ENCODE data around the gene DDX39B.

DDX39B gene

GRCh38 chr6:31546958-31547726, 5.3 kb upstream of the DDX39B start, which contains the start of gene NFKBIL1:
TSS of gene NFKBIL1 (plus strand) at chr6:31547608. CDS start at chr6:31547695, 87 bp downstream.
- DNase-seq: peak; percentile 97

DNA sequence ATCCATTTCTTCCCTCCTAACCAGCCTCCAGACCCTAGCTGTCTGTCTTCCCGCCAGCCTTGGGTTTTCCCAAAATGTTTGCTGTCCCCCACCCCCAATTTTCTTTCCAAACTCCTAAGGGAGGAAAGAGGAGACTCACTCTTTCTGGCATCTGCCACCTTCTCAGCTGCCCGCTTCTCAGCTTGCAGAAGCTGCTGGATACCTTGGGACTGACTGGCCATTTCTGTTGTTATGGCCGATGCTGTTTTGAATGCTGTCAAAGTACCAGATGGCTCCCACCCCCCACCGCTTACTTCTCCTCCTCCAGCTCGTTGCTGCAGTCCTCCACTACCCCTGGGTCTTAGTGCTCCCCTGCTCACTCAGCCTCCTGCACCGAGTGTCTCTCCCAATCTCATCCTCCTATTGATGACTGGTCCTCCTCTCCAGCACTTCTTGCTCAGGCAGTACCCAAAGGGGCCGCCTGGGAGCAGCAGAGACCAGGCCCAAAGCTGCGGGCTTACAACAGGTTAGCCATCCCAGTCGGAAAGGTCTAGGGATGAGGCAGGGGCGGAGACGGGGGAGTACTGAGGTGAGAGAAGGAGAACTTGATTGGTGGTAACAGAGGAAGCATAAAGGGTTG, 4.6 kb upstream of the DDX39B start, which contains the start of gene ATP6V1G2:
TSS of gene ATP6V1G2 (minus strand) at position 270 of the 619 bp plus-strand sequence. CDS start at position 221, 49 bp downstream.
- DNase-seq: peak; percentile 98

DNA sequence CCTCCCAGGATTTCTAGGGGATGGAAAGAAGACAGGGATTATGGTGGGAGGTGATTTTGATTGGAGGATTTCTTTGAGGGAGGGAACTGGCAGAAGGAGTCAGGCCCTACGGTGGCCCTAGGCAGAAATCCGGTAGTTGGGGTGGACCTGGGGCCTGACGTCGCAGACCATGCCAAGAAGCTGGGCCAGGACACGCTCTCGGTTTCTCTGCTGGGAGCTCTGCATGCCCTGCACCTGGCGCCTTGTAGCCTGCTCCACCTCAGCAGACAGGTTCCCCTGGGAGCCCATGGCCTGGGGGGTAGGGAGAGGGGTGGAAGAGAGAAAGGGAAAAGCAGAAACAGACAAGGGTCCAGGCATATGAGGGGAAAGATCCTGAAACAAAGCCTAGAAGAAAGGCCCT, 3.5 kb upstream of the DDX39B start:
- no peak for DNase-seq

DNA sequence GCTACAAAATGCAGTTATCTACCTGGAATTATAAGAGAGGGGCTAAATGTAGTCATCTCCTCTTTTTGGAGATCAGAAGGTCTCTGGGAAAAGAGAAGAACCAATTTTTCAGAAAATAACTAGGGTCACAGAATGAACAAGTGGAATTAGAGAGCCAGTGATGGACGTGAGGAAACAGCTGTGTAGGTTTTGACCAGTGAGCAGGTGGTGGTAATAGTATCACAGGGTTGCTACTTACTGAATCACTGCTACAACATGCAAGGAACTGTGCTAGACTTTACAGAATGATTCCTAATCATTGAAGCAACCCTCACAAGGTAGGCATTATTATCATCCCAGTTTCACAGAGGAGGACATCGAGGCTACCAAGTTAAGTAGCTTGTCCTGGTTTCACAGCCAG, 2.9 kb upstream of the DDX39B start:
- no peak for DNase-seq

DNA sequence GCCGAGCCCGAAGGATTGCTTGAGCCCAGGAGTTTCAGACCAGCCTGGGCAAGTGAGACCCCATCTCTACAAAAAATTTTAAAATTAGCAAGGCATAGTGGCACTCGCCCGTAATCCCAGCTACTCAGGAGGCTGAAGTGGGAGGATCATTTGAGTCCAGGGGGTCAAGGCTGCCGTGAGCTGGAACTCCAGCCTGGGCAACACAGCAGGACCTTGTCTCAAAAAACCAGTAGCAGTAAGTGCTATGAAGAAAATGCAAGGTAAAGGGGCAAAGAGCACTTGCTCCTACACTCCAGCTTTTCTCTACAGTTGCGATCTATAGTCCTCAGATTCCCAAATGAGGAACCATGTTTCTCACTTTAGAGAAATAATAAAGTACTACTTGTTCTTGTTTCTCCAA, 1.8 kb upstream of the DDX39B start:
- DNase-seq: no peak

- DNase-seq: peak; percentile 75
These were observed 645 bp downstream of the DDX39B start for GRCh38 chr6:31541059-31541657.

- no peak for DNase-seq
These were observed 1.2 kb downstream of the DDX39B start for GRCh38 chr6:31540640-31541039.

- DNase-seq: no peak
These were observed 2.9 kb downstream of the DDX39B start for GRCh38 chr6:31538805-31539400.

DNA sequence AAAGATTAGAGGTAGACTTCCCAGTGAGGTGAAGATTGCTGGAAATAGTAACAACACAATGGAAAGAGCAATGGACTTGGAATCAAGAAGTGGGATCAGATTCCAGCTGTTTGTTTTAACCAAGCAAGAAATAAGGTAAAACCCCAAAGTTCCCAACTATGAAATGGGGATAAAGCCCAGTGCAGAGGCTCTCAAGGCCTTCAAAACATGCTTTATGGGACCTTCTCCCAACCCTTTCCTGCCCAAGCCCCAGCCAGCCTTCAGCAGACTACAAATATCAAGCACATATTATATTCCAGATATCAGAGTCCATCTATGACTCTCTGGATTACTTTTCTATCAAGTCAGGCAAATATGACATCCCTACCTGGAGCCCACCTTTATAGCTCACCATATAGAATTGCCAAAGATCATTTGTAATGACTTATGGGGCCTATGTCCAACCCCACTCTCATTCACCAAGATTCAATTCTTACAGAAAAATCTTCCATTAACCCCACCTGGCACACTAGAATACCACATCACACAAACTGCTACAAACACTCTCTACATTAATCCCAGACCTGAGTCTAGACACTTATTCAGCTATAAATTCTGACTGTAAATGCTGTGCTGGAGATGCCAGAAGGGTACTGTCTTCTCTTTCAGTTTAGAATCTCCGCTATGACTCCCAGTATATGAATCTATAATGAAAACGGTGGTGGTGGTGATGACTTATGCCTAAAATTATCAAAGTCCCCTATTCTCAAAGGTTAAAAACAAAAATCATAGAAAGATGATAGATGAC, 6.1 kb downstream of the DDX39B start:
- no peak for DNase-seq

DNA sequence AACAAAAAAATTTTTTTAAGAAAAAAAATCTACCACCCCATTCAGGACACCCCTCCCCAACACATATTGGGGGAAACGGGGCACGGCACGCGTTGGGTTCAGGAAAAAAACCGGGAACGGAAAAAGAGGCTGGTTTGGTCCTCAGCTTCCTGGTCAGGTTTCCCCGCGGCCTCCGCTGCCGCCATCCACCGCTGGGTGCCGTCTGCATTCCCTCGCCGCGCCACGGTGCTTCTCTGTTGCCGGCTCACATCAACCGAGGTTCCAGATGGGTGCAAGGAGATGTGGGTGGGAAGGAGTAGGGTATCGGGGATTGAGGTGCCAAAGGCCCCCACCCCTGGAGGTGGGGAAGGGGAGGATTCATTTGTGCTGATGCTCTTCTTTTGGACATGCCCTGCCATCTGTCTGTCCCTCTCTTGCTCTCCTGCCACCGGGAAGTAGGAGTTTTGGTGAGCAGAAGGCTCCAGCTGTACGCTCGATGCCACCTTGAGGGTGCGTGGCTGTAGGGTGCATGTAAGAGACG, 7.2 kb downstream of the DDX39B start:
- DNase-seq: no peak

- no peak for DNase-seq
These were observed 7.8 kb downstream of the DDX39B start for GRCh38 chr6:31534011-31534410.

- DNase-seq: no peak
These were observed 8.4 kb downstream of the DDX39B start for GRCh38 chr6:31533455-31533841.

DNA sequence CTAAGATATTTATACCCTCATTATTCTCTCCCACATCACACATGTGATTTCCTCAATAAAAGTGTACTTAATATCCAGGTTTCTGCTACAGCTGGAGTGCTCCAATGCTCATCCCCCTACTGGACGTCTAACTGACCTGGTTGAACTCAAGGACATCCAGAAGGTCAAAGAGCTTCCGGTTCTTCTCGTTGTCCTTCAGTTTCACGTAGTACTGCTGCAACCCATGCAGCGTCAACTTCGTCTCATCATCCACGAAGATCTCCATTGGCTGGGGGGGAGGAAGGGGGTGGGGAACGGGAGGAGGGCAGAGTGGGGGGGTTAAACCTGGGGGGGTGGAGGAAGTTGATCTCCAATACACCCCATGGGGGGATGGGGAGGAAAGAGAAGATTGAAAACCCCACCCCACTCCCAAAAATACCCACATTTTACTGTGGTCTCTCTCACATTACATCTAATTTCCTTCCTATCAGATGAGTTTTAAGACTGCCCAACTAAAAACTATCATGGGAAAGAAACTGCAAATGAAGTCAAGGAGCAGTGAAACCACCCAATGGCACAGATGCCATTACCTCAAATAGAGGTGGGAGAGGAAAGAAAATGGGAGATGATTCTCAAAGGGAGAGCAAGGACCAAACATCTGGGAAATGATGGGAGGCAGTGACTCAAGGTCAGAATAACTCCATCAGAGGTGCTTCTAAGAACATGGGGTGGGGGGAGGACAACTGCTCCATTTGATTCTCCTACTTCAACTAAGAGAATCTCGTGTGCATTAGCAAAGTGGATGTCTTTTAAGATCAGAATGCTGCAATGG, 9.0 kb downstream of the DDX39B start:
- peak; percentile 22 for DNase-seq

- DNase-seq: no peak
These were observed 9.8 kb downstream of the DDX39B start for GRCh38 chr6:31531771-31532643.

- DNase-seq: no peak
These were observed 10.6 kb downstream of the DDX39B start for GRCh38 chr6:31531162-31531561.

GRCh38 chr6:31530659-31531058, 11.1 kb downstream of the DDX39B start:
- peak; percentile 25 for DNase-seq

GRCh38 chr6:31529329-31530150, 12.3 kb downstream of the DDX39B start:
- DNase-seq: peak; percentile 37

DNA sequence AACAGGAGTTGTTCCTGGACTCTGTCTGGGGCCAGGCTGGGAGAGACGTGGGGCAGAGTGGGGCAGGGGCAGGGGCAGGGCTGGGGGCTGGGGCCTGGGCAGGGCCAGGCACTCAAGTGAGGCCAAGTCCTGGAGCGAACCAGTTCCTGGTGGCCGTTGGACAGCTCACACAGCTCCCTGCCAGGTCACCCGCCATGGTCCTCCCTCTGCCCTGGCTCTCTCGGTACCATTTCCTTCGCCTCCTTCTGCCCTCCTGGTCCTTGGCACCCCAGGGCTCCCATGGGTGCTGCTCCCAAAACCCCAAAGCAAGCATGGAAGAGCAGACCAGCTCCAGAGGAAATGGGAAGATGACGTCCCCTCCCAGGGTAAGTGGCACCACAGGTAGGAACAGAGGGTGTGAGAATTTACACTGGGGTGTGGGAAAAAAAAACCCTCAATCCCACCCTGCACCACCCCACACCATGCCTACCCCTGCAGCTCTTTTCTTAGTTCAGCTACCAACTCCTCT, 12.9 kb downstream of the DDX39B start, which contains the start of gene MCCD1:
TSS of gene MCCD1 (plus strand) at position 142 of the 508 bp plus-strand sequence. CDS start at position 195, 53 bp downstream.
- DNase-seq: no peak

DNA sequence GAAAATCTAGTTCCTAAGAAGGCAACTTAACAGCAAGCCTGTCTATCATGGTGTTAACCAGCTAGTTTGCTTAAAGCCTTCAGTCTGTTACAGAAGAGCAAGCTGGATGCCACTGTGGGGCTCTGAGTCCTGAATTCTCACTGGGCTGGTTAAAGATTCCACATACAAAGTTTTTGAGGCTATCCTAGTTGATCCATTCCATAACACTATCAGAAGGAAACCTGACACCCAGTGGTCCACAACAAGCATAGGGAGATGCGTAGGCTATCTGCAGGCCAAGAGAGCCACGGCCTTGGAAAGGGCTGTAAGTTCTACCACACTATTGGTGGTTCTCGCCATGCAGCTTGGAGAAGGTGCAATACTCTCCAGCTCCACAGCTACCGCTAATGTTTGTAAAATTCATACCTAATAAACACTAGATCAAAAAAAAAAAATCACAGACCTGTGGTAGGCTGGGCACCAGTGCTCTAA, 13.5 kb downstream of the DDX39B start:
- DNase-seq: peak; percentile 46
